ENCODE results near the gene MKI67.
"Not testable (repeated sequence)": the region's sequence is repeated elsewhere in the genome, so short reads cannot be mapped to it uniquely, and the experiment has no call there.

- TF ChIP-seq POLR2AphosphoS5 (IDR thresholded peaks at IDR 0.05; ENCODE audit: borderline replicate concordance, low read depth, low read length); EZH2 (IDR thresholded peaks at IDR 0.05); FOXP2 (optimal IDR thresholded peaks at IDR 0.05; ENCODE audit: control extremely low read depth, extremely low read length, insufficient read depth): not testable (repeated sequence)
These were observed 31.6 kb downstream of the MKI67 start for GRCh38 chr10:128094596-128094995.
